Putamen (tissue), 1 donor: Measurements from ENCODE around the gene HOXB9.

Experiments used
- DNase-seq: peaks from one replicate; pipeline ENCODE4 v3.0.0-alpha.2; 2016; ENCODE audit warnings: low spot score

The HOXB9 gene

GRCh38 chr17:48610282-48611211 is 15.6 kb downstream of the HOXB9 start, which contains the start of gene HOXB7:
TSS of gene HOXB7 (minus strand) at chr17:48611017. CDS start at chr17:48610918, 99 bp downstream.
- DNase-seq, result no peak

- DNase-seq, result no peak
These were observed 16.3 kb downstream of the HOXB9 start for GRCh38 chr17:48609759-48610281.

- DNase-seq, result no peak
These were observed 17.1 kb downstream of the HOXB9 start for GRCh38 chr17:48609033-48609432.

GRCh38 chr17:48608494-48608834 is 17.7 kb downstream of the HOXB9 start:
- DNase-seq, result no peak

GRCh38 chr17:48606892-48607614 is 19.1 kb downstream of the HOXB9 start:
- no peak for DNase-seq

GRCh38 chr17:48605991-48606891 is 19.9 kb downstream of the HOXB9 start:
- DNase-seq, result no peak

- DNase-seq, result no peak
These were observed 20.7 kb downstream of the HOXB9 start for GRCh38 chr17:48605409-48605919.

- DNase-seq, result no peak
These were observed 21.3 kb downstream of the HOXB9 start, which contains the start of gene HOXB6 for GRCh38 chr17:48604770-48605329. TSS of gene HOXB6 (minus strand) at chr17:48604986. CDS start at chr17:48598150, 6,836 bp downstream.

- DNase-seq, result no peak
These were observed 22.0 kb downstream of the HOXB9 start for GRCh38 chr17:48603959-48604769.

- no peak for DNase-seq
These were observed 24.4 kb downstream of the HOXB9 start for GRCh38 chr17:48601539-48602425.

- DNase-seq, result no peak
These were observed 25.0 kb downstream of the HOXB9 start for GRCh38 chr17:48601207-48601538.

GRCh38 chr17:48600244-48601098 is 25.7 kb downstream of the HOXB9 start:
- no peak for DNase-seq

- no peak for DNase-seq
These were observed 26.8 kb downstream of the HOXB9 start for GRCh38 chr17:48599354-48599753.

- DNase-seq, result no peak
These were observed 27.4 kb downstream of the HOXB9 start for GRCh38 chr17:48598736-48599135.

- no peak for DNase-seq
These were observed 28.2 kb downstream of the HOXB9 start for GRCh38 chr17:48597778-48598631.

GRCh38 chr17:48597528-48597777 is 28.7 kb downstream of the HOXB9 start:
- no peak for DNase-seq

- DNase-seq, result no peak
These were observed 29.2 kb downstream of the HOXB9 start for GRCh38 chr17:48596735-48597527.
